ENCODE results near the gene EIF4H. TPM values are rescaled to one million over a fixed set of nuclear protein-coding genes. Genes with fewer than 3 reads are reported as not detected.
"Not testable (repeated sequence)": the region's sequence is repeated elsewhere in the genome, so short reads cannot be mapped to it uniquely, and the experiment has no call there.

EIF4H gene
- total RNA-seq, 1 experiment from 2014 or later: 223 TPM

DNA sequence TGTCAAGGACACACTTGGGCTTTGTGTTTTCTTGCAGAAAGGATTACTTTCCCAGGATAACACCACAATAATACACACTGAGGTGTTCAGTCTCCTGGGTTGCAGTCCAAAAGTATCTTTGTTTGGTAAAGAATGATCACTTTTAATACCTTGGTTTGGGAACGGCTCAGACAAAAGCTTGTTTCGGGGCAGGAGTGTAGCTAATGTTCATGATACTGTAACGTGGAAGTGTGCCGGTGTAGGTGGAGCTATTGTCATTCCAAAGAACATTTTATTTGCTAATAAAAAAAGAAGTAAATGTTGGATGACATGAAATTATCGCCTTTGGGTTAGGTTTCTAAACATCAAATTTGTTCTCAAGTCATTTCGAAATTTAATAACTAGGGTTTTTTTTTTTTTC, 1.2 kb downstream of the EIF4H start:
- DNase-seq (ENCODE audit: low spot score): no peak

DNA sequence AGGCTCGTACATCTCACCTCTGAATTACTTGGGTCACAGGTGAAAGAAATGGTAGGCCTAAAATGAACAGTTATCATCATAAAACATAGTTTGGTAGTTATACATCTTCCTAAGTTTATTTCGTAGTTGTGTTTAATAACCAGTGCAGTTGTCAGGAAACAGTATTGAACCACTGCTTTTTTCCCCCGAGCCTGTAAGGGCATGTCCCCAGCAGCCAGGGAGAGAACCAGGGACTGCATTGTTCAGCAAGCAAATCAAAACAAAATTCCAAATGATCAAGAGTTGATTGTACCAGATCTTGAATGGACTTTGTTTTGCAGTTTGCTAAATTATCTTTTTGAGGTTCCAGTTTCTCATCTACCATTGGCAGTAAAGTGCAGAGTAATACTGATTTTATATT, 2.4 kb downstream of the EIF4H start:
- no peak for DNase-seq (ENCODE audit: low spot score)

DNA sequence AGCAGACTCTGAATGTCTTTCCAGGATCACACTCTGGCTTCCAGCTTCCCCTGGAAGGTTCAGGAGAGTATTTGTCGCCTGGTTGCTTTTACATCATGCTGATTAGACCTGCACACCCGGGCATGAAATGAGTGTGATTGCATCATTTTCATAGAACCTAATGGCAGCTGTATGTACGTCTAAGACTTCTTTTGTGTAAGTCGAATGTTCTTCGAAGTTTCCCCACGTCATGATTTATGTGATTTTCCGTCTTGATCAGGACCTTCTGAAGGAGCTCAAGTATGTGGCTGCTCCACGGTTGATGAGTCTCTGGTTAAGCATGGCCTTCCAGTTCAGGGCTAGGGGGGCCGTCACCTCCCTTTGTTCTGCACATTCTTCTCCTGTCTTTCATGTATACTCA, 4.5 kb downstream of the EIF4H start:
- DNase-seq (ENCODE audit: low spot score): no peak

DNA sequence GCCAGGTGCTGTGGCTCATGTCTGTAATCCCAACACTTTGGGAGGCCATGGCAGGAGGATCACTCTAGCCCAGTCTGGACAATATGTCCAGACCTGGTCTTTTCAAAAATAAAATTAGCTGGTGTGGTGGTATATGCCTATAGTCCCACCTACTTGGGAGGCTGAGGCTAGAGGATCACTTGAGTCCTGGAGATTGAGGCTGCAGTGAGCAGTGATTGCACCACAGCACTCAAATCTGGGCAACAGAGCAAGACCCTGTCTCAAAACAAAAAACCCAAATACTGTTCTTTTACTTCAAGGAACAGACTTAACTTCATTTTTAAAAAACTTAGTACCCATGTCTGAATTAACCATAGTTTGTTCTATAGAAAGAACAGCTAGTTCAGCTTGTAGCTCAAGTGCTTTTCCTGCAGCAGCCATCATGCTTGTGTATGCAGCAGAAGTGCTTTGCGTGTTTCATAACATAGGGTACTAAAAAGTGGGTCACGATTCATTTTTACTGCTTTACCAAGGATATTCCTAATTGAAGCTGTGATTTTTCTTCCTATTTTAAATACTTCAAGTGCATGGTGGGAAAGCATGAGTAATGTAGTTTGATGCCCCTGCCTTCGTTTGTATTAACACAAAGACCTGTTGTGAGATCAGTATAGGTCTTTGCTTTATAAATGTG, 5.9 kb downstream of the EIF4H start:
- DNase-seq (ENCODE audit: low spot score): no peak

DNA sequence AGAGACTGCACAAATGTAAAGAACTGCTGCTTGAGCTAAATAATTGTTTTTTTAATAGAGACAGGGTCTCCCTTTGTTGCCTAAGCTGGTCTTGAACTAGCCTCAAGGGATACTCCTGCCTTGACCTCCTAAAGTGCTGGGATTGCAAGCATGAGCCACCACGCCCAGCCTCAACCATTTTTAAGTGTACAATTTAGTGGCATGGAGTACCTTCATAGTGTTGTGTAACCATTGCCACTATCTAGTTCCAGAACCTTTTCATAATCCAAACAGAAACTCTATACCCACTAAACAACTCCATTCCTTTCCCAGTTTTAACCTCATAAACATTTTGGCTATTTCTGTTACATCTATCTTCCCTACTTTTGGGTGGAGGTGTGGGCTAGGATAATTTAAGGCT, 6.7 kb downstream of the EIF4H start:
- no peak for DNase-seq (ENCODE audit: low spot score)

DNA sequence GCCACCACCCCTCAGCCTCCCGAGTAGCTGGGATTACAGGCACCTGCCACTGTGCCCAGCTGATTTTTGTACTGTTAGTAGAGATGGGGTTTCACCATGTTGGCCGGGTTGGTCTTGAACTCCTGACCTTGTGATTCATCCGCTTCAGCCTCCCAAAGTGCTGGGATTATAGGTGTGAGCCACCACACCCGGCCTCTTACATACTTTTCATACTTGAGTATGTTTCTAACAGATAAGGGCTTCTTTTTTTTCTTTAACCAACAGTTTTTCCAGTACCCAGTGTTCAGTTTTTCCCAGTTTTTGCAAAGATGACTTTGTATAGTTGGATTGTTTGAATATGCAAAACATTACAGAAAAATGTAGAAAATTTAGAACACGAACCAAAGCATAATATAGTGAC, 7.7 kb downstream of the EIF4H start:
- no peak for DNase-seq (ENCODE audit: low spot score)

DNA sequence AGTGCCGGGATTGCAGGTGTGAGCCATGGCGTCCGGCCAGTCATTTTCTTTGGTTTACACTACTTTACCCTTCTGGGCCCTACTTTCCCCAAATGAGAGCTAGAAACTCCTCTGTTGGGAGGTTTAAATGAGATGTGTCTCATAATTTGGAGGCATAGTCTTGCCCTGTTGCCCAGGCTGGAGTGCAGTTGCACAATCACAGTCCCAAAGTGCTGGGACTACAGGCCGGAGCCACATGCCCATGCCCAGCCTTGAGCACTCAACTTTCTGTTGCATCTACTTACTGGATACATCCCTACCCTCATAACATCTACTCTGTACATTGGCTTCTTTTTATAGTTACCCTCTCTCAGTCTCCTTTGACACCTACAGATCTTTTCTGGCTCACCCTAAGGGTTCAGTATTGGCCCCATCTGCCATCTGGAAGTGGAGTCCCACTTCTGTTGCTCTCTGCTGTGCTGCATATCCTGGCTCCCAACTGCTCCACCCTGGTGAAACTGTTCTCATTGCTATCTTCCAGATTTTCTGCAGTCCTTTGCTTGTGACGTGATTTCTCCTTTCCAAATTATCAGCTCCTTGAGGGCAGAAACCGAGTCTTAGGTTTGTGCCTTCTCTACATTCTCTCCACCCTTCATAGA, 8.4 kb downstream of the EIF4H start:
- DNase-seq (ENCODE audit: low spot score): no peak

DNA sequence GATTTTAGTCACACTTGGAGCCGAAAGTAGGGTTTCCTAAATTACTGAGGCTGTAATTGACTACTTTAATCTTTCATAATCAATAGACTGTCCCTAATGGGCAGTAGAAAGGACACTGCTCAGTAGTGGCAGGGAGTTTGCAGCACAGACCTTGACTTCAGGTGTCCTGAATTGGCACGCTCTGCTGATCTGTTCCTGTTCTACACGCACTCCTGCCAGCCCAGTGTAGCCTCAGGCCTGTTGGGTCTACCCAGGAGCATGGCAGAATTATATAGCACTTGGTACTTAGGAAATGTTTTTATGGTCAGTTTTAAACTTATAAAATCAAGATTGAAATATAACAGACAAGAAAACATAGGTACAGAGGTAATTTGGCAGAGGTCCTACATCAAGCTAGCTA, 9.0 kb downstream of the EIF4H start:
- DNase-seq (ENCODE audit: low spot score): no peak

DNA sequence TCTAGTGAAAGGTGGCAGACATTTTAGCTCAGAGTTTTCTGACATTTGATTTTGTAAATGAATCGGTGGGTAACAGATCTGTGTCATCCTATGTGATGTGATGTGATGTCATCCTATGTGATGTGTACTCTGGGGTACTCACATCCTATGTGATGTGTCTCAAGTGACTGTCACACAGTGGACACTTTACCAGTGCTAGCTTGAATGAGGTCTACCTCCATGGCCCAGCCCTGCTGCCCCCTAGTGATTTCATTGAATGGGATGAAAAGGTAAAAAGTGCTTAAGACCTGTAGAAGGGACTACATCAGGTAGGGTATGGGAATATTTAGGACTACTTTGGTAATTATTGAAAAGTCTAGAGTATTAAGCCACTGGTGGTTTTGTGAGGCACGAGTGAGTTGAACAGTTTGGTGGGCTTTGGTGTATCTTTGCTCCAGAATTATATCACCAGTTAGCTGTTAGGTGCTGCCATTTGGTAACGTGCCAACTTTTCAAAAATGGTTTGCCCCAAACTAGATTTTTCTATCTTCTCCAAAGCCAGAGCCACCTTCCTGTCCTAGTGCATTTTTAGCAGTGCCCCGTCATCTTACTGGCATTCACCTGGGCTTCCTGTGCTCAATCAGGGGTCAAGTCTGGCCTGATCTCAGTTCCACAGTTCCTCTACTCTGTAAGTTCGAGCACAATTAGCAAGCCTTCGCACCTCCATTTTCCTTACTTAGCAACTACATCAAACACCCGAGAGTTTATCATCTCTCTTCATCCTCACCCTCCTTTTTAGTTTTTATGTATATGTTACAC, 9.7 kb downstream of the EIF4H start:
- no peak for DNase-seq (ENCODE audit: low spot score)

DNA sequence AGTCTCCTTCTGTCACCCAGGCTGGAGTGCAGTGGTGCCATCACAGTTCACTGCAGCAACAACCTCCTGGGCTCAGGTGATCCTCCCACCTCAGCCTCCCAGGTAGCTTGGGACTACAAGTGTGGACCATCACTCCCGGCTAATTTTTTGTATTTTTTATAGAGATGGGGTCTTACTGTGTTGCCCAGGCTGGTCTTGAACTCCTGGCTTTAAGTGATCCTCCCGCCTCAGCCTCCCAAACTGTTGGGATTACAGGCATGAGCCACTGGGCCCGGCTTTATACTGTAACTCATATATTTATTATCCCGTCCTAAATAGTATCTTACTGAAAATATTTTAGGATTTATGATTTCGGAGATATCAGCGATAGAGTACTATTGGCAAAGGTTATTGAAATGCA, 10.9 kb downstream of the EIF4H start:
- no peak for DNase-seq (ENCODE audit: low spot score)

DNA sequence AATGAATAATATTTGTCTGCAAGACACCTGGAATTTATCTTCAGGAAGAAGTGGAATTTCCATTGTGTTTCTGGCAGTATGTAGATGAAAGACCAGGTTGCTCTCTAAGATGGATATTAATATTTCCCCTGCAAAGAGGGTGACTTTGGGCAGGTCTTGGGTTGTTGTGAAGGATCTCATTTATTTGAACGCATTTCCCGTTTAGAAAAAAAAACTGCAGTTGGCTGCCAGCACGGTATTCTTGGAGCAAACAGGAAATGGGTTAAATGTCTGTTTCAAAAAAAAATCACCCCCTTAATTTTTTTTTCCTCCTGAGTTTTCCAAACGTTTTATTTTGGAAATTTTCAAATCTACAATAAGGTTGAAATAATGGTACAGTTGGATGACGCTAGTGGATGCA, 11.5 kb downstream of the EIF4H start:
- no peak for DNase-seq (ENCODE audit: low spot score)

DNA sequence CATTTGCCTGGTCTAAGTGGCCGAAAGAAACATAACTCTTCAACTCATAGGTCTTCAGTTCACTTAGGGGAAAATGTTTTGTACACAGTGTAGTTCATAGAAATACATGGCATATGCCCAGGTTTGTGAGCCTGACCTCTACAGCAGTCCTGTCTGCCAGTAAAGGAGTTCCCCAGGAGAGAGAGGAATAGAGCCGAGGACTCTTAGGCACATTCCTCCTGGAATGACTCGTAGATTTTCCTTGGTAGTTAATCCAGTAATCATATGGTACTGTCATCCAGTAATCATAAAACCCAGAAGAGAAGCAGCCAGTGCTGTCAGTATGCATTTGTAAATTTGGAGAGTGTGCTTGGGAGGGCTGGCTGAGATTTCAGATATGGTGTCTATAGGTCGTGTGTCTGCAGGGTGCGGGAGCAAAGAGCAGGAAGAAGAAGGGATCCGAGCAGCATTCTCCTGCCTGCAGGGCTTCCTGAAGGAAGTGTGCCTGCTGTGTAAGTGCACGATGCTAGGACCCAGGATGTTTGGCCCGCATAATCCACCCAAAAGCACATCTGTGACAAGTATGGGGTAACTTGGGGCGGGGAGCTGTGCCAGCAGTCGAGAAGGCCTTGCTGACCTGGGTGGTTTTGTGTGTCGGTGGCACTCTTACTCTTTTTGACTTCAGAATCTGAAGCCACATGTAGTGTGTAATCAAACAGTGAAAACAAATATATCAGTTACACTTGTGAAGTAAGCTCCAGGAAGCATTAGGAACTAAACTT, 13.9 kb downstream of the EIF4H start:
- no peak for DNase-seq (ENCODE audit: low spot score)

DNA sequence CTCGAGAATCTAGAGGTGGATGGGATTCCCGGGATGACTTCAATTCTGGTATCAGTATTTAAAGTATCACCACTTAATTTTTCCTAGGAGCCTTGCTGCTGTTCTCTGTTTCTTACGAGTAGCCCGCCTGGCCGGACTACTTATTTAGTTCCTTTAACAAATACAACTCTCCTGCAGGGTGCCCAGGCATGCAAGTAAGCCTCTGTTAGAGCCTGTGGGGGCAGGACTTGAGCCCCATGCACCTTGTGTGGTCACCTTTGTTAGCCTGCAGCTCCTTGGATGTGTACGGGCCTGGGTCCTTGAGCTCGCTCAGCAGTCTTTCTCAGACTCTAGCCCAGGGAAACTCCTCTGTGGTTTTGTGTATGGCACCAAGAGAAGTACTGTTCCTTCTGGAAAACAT, 16.1 kb downstream of the EIF4H start:
- no peak for DNase-seq (ENCODE audit: low spot score)

DNA sequence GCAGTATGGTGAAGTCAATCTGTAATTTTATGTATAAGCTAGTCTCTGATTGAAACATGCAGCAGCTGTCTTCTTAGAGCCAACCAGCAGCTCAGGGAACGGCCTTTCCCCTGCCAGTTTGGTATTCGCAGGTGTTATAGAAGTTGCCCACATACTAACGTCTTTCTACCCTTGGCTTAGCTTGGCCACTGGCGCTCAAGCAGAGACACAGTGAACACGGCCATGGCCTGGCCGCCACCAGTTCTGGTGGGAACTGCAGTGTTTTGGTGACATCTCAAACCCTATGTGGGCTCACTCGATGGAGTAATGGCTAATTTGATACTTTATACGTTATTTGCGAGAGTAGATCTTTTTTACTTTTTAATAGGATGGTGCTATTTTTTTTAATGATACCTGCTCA, 17.1 kb downstream of the EIF4H start:
- DNase-seq (ENCODE audit: low spot score): no peak

DNA sequence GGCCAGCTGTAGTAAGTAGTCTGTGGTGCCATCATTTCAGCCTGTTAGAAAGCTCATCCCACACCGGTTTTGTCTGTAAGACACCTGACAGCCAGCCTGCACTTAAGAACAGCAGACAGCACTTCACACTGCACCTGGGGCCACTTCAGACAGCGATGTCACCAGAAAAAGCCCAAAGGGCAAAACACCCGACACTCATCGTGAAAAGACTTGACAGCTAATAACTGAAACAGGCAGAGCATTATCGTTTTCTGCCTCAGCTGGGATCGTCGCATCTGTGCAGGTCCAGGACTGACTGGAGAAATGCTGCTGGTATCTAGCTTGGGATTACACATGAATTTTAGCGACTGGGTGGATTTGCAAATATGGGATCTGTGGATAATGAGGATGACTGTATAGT, 18.9 kb downstream of the EIF4H start:
- DNase-seq (ENCODE audit: low spot score): no peak

DNA sequence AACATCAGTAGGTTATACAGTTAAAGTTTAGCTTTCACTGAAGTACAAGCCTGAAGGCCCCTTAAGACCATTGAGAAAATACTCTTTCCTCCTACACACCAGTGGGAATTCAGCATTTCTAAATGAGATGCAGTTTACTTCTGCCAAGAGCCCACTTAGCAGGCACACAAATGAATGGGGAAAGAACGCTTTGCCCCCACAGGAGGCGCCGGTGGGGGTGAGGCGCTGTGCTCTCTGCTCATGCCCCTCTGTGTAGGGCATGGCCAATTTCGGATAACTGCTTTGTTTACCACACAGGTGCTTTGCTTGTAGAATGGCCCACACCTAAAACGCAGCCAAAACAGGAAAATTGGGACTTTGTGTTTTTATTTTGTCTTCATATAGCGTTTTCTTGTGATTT, 19.8 kb downstream of the EIF4H start:
- DNase-seq (ENCODE audit: low spot score): no peak

DNA sequence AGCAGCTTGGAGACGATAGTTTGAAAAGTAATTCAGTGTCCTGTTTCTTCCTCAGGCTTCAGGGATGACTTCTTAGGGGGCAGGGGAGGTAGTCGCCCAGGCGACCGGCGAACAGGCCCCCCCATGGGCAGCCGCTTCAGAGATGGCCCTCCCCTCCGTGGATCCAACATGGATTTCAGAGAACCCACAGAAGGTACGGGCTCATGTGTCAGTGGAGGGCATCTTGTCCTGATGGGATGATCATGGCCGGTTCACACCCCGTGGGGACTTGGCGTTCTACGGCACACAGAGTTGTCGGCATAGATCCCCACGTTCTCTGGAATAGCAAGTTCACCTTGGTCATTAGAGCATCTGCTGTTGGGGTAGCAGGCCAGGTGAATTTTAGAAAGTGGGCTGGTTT, 20.5 kb downstream of the EIF4H start:
- DNase-seq (ENCODE audit: low spot score): no peak

DNA sequence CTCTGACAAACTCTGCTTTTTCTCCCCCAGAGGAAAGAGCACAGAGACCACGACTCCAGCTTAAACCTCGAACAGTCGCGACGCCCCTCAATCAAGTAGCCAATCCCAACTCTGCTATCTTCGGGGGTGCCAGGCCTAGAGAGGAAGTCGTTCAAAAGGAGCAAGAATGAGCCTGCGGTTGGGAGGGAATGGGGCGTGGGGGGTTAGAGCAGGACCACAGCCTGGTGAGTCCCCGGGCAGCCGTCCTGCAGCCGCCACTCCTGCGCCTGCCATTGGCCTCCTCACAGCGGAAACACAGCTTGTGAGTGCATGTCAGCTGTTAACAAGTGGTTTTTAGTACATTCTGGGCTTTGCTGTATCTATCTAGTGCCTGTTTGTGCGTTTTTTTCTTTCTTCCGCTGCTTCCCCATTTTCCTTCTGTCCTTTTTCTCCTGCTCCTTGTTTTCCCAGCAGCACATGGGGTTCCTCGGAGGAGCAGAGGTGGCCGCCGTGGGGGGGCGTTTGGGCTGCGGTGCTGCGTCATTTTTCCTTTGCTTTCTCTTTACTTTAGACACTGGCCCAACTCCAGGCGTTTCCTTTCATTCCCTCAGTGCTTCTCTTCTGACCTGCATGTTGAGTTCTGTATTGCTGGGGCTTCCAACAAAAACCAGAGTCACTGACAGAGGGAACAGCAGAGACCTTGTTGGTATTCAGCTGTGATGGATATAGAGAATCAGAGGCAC, 21.1 kb downstream of the EIF4H start:
- DNase-seq (ENCODE audit: low spot score): not testable (repeated sequence)

DNA sequence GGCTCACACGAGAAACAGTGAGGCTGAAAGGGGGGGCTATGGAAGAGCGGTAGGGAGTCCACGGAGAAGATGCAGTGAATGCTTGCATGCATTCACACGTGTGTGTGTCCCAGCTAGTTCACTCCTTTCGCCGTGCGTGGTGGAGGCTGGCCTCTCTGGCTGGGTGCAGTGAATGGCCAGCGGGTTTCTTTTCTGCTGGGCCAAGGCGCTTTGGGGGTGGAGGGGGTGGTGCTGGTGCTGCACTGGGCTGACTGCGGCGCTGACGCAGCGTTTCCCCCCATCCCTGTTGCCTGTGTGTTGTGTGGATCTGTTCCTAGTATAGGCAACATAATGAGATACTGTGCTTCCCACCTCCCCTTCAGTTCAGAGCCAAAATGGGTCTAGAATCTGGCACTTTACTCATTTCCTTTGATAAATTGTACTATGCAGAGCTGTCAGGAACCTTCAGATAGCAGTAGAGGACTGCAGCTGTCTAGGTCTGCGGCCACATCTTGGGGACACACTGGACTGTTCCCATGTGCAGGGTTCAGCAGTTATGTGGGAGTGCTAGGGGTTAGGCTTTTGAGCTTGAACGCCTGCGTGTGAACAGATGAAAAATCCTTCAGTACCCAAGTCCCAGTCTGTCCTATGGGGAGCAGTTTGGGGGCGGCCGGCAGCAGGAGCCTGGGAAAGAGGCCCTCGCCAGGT, 22.0 kb downstream of the EIF4H start:
- not testable (repeated sequence) for DNase-seq (ENCODE audit: low spot score)

DNA sequence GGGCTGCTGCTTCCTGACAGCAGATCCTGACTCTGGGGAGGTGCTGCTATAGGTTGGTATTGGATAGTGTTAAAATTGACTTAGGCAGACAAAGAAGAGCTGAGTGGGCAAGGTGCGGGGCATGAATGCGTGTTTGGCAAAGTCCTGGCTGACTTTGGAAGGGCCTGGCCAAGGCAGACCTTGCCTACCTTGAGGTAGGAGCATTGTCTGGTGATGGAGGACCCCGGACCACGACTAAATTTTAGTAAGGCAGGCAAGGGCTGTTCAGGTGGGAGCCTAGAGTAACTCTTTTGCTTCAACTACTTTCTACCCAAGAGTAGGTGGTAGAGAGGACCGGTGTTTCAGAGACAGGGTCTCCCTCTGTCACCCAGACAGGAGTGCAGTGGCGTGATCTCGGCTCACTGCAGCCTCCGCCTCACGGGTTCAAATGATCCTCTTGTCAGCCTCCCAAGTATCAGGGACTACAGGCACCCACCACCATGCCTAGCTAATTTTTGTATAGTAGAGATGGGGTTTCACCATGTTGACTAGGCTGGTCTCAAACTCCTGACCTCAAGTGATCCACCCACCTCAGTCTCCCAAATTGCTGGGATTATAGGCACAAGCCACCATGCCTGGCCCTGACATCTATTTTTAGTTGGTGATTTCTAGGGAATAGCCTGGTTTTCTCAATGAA, 23.4 kb downstream of the EIF4H start:
- no peak for DNase-seq (ENCODE audit: low spot score)

All from H4 (cell line).